AG04449 (cell line): ENCODE measurements around the gene OS9.
"Not testable (repeated sequence)": the region's sequence is repeated elsewhere in the genome, so short reads cannot be mapped to it uniquely, and the experiment has no call there.

Experiments used
- CTCF ChIA-PET: fragments of 350-600 bp; formaldehyde crosslinking; extraction: SDS; loops from one replicate; lab custom pipeline; 2021; ENCODE audit warnings: antibody characterized with exemption; lab: Yijun Ruan, JAX
- POLR2A ChIA-PET: fragments of 400-600, 350-600 bp; formaldehyde crosslinking; extraction: SDS; loops from one replicate; lab custom pipeline; 2020; ENCODE audit warnings: antibody characterized with exemption, inconsistent platforms; lab: Yijun Ruan, JAX
- DNase-seq: peaks from one replicate; pipeline ENCODE4 v3.0.0-alpha.2; 2010; ENCODE audit warnings: low read depth, low spot score
- H3K4me3 ChIP-seq: 2 replicates; pipeline ENCODE4 v1.5.1; 2011; ENCODE audit warnings: low read depth, mild to moderate bottlenecking, control low read depth, low read length
- CTCF ChIP-seq: IDR thresholded peaks from one replicate; pipeline ENCODE4 v1.5.1; 2011; ENCODE audit warnings: mild to moderate bottlenecking, moderate library complexity, low read length, control low read depth, inconsistent platforms; ENCODE audit not compliant: insufficient read depth; ENCODE audit errors: missing control alignments

The OS9 gene

GRCh38 chr12:57693659-57694458 is at the start of gene OS9:
TSS of gene OS9 (plus strand) at chr12:57694132. CDS start at chr12:57694162, 30 bp downstream.
- peak within 1 kb of the TSS; percentile 92 for H3K4me3 ChIP-seq
- DNase-seq = peak; percentile 99
- CTCF ChIA-PET = interaction anchor here (0.6 to 4.0 kb wide), 24 partner anchors 9 to 235 kb away, joined by 3 to 26 read pairs (median 5); partner anchors contain the start of gene B4GALNT1
- POLR2A ChIA-PET = no interaction called here
- peak; percentile 69 for TF ChIP-seq CTCF

GRCh38 chr12:57645990-57646658 is 47.8 kb upstream of the OS9 start:
- H3K4me3 ChIP-seq, DNase-seq, POLR2A ChIA-PET: not testable (repeated sequence)
- CTCF ChIA-PET = interaction anchor here (0.7 to 4.3 kb wide), 4 partner anchors 13 to 62 kb away, joined by 3 to 16 read pairs (median 9); partner anchors contain the start of gene B4GALNT1

- POLR2A ChIA-PET, DNase-seq: not testable (repeated sequence)
- CTCF ChIA-PET = interaction anchor here (4.3 kb wide), 1 partner anchor 63 kb away, joined by 16 read pairs; no protein-coding TSS in a partner anchor
Measured at GRCh38 chr12:57646659-57647049, 47.3 kb upstream of the OS9 start.

GRCh38 chr12:57654042-57654441 is 39.9 kb upstream of the OS9 start:
- POLR2A ChIA-PET = no interaction called here
- CTCF ChIA-PET = interaction anchor here (0.7 to 1.7 kb wide), 3 partner anchors 21 to 141 kb away, joined by 3 to 4 read pairs (median 3); partner anchors contain the start of gene B4GALNT1
- TF ChIP-seq CTCF = no peak

More at GRCh38 chr12:57646659-57647049, 47.3 kb upstream of the OS9 start:
- H3K4me3 ChIP-seq = not testable (repeated sequence)

GRCh38 chr12:57655541-57656240 is 38.2 kb upstream of the OS9 start:
- ChIA-PET POLR2A (no interaction called here), CTCF (interaction anchor here (0.9 to 1.5 kb wide), 3 partner anchors 13 to 72 kb away, joined by 4 to 5 read pairs (median 4); no protein-coding TSS in a partner anchor)
- H3K4me3 ChIP-seq = no peak overlapping the region
- no peak for TF ChIP-seq CTCF
- no peak for DNase-seq

More at GRCh38 chr12:57654042-57654441, 39.9 kb upstream of the OS9 start:
- no peak overlapping the region for H3K4me3 ChIP-seq
- no peak for DNase-seq

GRCh38 chr12:57656408-57656807 is 37.5 kb upstream of the OS9 start:
- CTCF ChIA-PET = interaction anchor here (0.7 to 1.5 kb wide), 3 partner anchors 18 to 34 kb away, joined by 3 to 4 read pairs (median 3); no protein-coding TSS in a partner anchor
- H3K4me3 ChIP-seq, DNase-seq, POLR2A ChIA-PET: not testable (repeated sequence)

- no peak for TF ChIP-seq CTCF
- ChIA-PET CTCF (interaction anchor here (1.0 to 1.5 kb wide), 6 partner anchors 13 to 76 kb away, joined by 3 to 6 read pairs (median 4); partner anchors contain the start of gene B4GALNT1), POLR2A (no interaction called here)
- DNase-seq = no peak
- H3K4me3 ChIP-seq = no peak overlapping the region
Measured at GRCh38 chr12:57657744-57658143, 36.2 kb upstream of the OS9 start.
